WERI-Rb-1 (cell line): Measurements from ENCODE around the gene ARL15.

ENCODE experiments used
- DNase-seq: peaks from one replicate; pipeline ENCODE4 v3.0.0-alpha.2; 2020
- H3K27ac ChIP-seq: fragments of 250-450 bp; sonication (Bioruptor Pico); 2 replicates; pipeline ENCODE4 v1.5.1; 2020; ENCODE audit warnings: mild to moderate bottlenecking, moderate library complexity
- H3K27me3 ChIP-seq: fragments of 250-450 bp; sonication (Bioruptor Pico); 2 replicates; pipeline ENCODE4 v1.5.1; 2021; ENCODE audit warnings: mild to moderate bottlenecking, low read depth, moderate library complexity; ENCODE audit not compliant: insufficient read depth, severe bottlenecking
- H3K36me3 ChIP-seq: fragments of 250-450 bp; sonication (Bioruptor Pico); 2 replicates; pipeline ENCODE4 v1.5.1; 2020; ENCODE audit warnings: mild to moderate bottlenecking, moderate library complexity
- H3K4me3 ChIP-seq: 2 replicates; pipeline ENCODE4 v1.5.1; 2011; ENCODE audit warnings: low read depth, mild to moderate bottlenecking, control low read depth, low read length
- H3K9me3 ChIP-seq: fragments of 250-450 bp; sonication (Bioruptor Pico); 2 replicates; pipeline ENCODE4 v1.5.1; 2021; ENCODE audit warnings: mild to moderate bottlenecking, moderate library complexity; ENCODE audit not compliant: severe bottlenecking
- TF ChIP-seq, protein P1 (sequence below): IDR thresholded peaks from 2 replicates; pipeline ENCODE4 v1.5.1; 2011; ENCODE audit warnings: low read depth, mild to moderate bottlenecking, control low read depth, inconsistent platforms, low read length

The ARL15 gene

DNA sequence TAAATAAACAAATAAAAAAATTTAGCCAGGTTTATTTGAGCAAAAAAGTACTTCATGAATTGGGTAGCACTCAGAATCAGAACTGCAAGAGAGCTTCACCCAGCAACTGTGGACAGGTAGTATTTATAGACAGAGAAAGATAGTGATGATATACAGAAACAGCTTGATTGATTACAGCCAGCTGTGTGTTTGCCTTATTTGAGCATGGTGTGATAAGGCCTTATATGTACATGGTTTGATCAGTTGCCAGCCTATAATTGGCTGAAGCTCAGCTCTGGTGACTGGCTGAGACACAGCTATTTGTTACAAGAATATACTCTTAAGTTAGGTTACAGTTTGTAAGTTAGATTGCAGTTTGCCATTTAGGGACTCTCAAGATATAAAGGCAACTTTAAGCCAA lies 34.3 kb upstream of the ARL15 start:
- TF ChIP-seq, protein P1, sequence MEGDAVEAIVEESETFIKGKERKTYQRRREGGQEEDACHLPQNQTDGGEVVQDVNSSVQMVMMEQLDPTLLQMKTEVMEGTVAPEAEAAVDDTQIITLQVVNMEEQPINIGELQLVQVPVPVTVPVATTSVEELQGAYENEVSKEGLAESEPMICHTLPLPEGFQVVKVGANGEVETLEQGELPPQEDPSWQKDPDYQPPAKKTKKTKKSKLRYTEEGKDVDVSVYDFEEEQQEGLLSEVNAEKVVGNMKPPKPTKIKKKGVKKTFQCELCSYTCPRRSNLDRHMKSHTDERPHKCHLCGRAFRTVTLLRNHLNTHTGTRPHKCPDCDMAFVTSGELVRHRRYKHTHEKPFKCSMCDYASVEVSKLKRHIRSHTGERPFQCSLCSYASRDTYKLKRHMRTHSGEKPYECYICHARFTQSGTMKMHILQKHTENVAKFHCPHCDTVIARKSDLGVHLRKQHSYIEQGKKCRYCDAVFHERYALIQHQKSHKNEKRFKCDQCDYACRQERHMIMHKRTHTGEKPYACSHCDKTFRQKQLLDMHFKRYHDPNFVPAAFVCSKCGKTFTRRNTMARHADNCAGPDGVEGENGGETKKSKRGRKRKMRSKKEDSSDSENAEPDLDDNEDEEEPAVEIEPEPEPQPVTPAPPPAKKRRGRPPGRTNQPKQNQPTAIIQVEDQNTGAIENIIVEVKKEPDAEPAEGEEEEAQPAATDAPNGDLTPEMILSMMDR: no peak
- H3K27ac ChIP-seq: no peak overlapping the region

DNA sequence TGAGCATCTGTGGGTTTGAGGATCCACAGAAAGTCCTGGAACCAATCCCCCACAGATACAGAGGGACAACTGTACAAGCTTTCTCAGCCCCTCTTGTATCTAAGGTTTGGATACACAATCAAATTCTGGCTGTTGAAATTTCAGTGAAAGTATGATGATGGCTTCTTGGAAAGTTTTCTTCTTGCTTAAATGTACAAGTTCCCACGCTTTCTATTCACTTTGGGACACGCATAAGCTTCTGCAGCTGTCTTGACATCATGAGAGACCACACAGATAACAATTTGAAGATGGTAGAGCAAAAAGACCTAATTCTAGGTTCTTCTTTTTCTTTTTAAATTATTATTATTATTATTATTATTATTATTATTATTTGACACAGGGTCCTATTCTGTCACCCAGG lies 31.6 kb upstream of the ARL15 start:
- DNase-seq: no peak
- Histone ChIP-seq H3K36me3 (no peaks in the 10 kb centered on the region), H3K27me3 (no peaks in the 10 kb centered on the region), H3K27ac (no peak overlapping the region), H3K4me3 (no peak overlapping the region), H3K9me3 (peaks cover 7% of the 10 kb centered on the region)
- TF ChIP-seq, protein P1: no peak

More for the DNA sequence above, 34.3 kb upstream of the ARL15 start:
- DNase-seq: no peak
- peaks cover 10% of the 10 kb centered on the region for H3K9me3 ChIP-seq
- H3K36me3 ChIP-seq: no peaks in the 10 kb centered on the region
- H3K27me3 ChIP-seq: no peaks in the 10 kb centered on the region
- no peak overlapping the region for H3K4me3 ChIP-seq

DNA sequence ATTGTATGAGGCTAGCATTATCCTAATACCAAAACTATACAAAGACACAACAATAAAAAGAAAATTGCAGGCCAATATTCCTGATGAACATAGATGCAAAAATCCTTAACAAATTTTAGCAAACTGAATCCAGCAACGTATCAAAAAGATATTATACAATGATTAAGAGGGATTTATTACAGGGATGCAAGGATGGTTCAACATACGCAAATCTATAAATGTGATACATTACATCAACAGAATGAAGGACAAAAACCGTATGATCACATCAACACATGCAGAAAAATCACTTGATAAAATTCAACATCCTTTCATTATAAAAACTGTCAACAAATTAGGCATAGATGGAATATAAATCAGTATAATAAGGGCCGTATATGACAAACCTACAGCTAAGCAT lies 27.1 kb upstream of the ARL15 start:
- Histone ChIP-seq H3K4me3 (no peak overlapping the region), H3K36me3 (no peaks in the 10 kb centered on the region), H3K9me3 (peaks cover 8% of the 10 kb centered on the region), H3K27me3 (no peaks in the 10 kb centered on the region), H3K27ac (no peak overlapping the region)
- TF ChIP-seq, protein P1: no peak
- no peak for DNase-seq

DNA sequence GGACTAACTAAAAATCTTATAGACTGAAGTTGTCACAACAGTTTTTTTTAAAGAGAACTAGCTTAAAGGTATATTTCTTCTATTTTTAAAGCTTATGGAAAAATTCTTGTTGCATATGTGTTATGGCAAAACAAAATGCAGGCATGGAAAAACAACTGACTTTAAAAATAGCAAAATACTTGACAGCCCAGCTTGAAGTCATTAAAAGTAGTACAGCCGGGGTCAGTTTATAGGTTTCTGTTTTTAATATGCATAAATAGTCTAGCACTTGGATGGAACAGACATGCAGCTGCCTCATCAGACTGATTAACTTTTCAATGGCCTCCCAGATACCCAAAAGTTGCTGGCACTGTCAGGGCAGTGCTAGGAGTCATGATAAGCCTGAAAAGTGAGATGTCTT lies 22.3 kb upstream of the ARL15 start:
- no peak for DNase-seq
- Histone ChIP-seq H3K27me3 (no peaks in the 10 kb centered on the region), H3K9me3 (peaks cover 5% of the 10 kb centered on the region), H3K4me3 (no peak overlapping the region), H3K36me3 (no peaks in the 10 kb centered on the region), H3K27ac (no peak overlapping the region)
- TF ChIP-seq, protein P1: no peak

DNA sequence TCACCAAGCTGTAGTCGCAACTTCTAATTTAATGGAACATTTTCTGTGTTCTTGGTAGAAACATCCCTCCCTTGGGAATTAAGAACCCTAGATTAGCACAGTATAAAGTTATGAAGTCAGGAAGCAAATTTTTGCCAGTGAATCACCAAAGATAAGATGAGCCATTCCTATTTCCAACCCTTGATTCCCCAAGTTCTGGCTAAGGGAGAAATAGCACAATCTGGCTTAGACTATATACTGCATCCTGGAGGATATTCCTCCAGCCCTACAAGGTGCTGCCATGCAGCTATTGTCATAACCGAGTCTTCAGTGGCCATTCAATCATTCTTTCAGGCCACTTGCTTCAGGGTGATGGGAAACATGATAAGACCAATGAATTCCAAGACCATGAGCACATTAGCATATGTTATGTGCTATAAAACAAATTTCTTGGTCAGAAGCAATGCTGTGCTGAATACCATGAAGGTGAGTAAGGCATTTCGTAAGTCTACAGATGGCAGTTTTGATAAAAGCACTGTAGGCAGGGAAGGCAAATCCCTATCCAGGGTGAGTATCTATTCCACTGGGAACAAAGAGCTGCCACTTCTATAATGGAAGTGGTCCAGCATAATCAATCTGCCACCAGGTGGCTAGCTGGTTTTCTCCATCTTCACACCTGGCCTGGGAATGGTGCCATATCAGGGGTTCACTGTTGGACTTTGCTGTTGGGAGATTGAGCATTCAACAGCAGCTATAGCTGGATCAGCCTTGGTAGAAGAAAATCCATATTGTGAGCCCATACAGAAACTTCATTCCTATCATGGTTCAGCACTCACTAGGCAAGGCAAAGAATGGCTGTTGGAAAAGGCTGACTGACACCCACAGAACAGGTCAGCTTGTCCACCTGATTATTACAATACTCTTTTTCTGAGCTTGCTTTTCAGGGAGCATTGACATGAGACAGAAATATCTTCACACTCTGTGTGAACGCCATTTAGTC lies 19.6 kb upstream of the ARL15 start:
- no peak overlapping the region for H3K4me3 ChIP-seq
- no peak overlapping the region for H3K27ac ChIP-seq
- H3K36me3 ChIP-seq: no peaks in the 10 kb centered on the region
- TF ChIP-seq, protein P1: no peak
- H3K9me3 ChIP-seq: no peaks in the 10 kb centered on the region
- H3K27me3 ChIP-seq: no peaks in the 10 kb centered on the region
- DNase-seq: no peak
